Measurements from ENCODE around the gene SYT1. TPM values are rescaled to one million over a fixed set of nuclear protein-coding genes. Genes with fewer than 3 reads are reported as not detected.

SYT1 gene
- total and polyA plus RNA-seq, 2 of the 4 experiments (the other 2 are of a cell fraction), result 2.8 to 3.0 TPM

DNA sequence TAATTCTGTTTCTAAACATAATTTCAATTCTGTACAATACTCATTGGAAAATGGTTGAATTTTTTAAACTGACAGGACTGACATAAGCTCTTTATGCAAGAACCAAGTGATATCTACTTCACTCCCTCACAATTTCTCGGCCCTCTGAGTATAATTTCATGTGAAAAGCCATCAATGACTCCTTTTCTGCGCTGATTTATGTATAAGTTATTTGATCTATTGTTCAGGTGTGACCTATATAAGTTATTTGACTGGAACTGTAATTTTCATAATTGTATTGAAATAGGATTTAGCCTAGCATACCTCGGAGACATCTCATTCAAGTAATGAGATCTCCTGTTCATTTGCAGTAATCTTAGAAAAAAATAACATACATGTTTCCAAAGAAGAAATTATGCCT, 184.4 kb downstream of the SYT1 start:
- Histone ChIP-seq H2AK9ac (replicated peaks; ENCODE audit: low read depth, low read length, poor library complexity) (no peak overlapping the region), H3K79me1 (ENCODE audit: low read depth in 1 of 2, low read length in 2 of 2) (no peaks in the 10 kb centered on the region), H3K4me2 (ENCODE audit: low read depth, low read length) (no peak overlapping the region), H3K4me1 (ENCODE audit: control insufficient read depth, insufficient read depth, low read length) (no peaks in the 10 kb centered on the region), H4K20me1 (ENCODE audit: insufficient read depth, low read length) (no peaks in the 10 kb centered on the region), H4K8ac (ENCODE audit: low read depth in 2 of 2, low read length in 2 of 2) (no peak overlapping the region), H2AK5ac (ENCODE audit: low read depth, low read length) (no peak overlapping the region), H3K4me3 (ENCODE audit: insufficient read depth, low read depth, low read length) (no peak overlapping the region), H3K27ac (ENCODE audit: insufficient read depth, low read length) (no peak overlapping the region), H2BK20ac (ENCODE audit: low read depth, low read length) (no peak overlapping the region), H3K56ac (ENCODE audit: extremely low read depth, insufficient read depth, low read length) (no peak overlapping the region), H3K4ac (ENCODE audit: low read depth, low read length) (no peak overlapping the region), H3K9ac (ENCODE audit: low read depth, low read length) (no peak overlapping the region), H3K36me3 (ENCODE audit: control insufficient read depth, insufficient read depth, low read length) (no peaks in the 10 kb centered on the region), H3K18ac (ENCODE audit: low read depth, low read length) (no peak overlapping the region), H2AFZ (replicated peaks; ENCODE audit: low read length, poor library complexity) (no peak overlapping the region), H4K91ac (ENCODE audit: insufficient read depth, low read depth, low read length) (no peak overlapping the region), H2BK5ac (ENCODE audit: low read depth, low read length, poor library complexity, severe bottlenecking) (no peak overlapping the region), H4K5ac (ENCODE audit: low read depth, low read length) (no peak overlapping the region), H3K27me3 (ENCODE audit: control insufficient read depth, insufficient read depth, low read length) (no peaks in the 10 kb centered on the region), H3K9me3 (ENCODE audit: control insufficient read depth, insufficient read depth, low read length) (no peaks in the 10 kb centered on the region), H3K23ac (ENCODE audit: low read depth, low read length) (no peak overlapping the region), H3K9me1 (ENCODE audit: insufficient read depth, low read length) (no peaks in the 10 kb centered on the region), H2BK15ac (ENCODE audit: low read depth, low read length) (no peak overlapping the region), H2BK120ac (ENCODE audit: low read depth, low read length) (no peak overlapping the region), H3K14ac (replicated peaks; ENCODE audit: low read depth, low read length) (no peak overlapping the region)
- BruUV-seq (replicated peaks), result no TSS peak
- TF ChIP-seq RCOR1 (IDR thresholded peaks at IDR 0.05; ENCODE audit: insufficient replicate concordance, low read length) (no peak), MXI1 (IDR thresholded peaks at IDR 0.05; ENCODE audit: borderline replicate concordance, low read depth, low read length) (no peak), CEBPB (IDR thresholded peaks at IDR 0.05; ENCODE audit: low read depth, low read length) (no peak), NFE2L2 (IDR thresholded peaks at IDR 0.05; ENCODE audit: low read depth, low read length) (no peak), RAD21 (IDR thresholded peaks at IDR 0.05; ENCODE audit: low read length) (no peak), CHD1 (IDR thresholded peaks at IDR 0.05; ENCODE audit: low read depth, low read length) (no peak)
- intact Hi-C loops (cut with micrococcal nuclease) (no loop called here), dilution Hi-C loops (cut with HindIII; ENCODE audit: low sequenced_read_pairs, unreplicated experiment) (no loop called here), in situ Hi-C loops (cut with MboI; ENCODE audit: low sequenced_read_pairs) (no loop called here)
- ChIA-PET POLR2A (ENCODE audit: unreplicated experiment) (no interaction called here), CTCF (no interaction called here)
- no peak for ATAC-seq (ENCODE audit: low read depth)
- WGBS, 2 experiments (ENCODE audit: extremely low coverage in 2 of 2, insufficient read length in 1 of 2), result no CpG with 5 or more reads among the region's 3 CpGs
- no peak for DNase-seq
